Mesodermal cell (in vitro differentiated cells): ENCODE measurements around the gene LRRC45.

Source experiments
- H3K27ac ChIP-seq: 2 replicates; pipeline ENCODE4 v1.7.0; 2013; ENCODE audit warnings: mild to moderate bottlenecking, low read depth, low read length, moderate library complexity; ENCODE audit not compliant: severe bottlenecking
- H3K36me3 ChIP-seq: 2 replicates; pipeline ENCODE4 v1.7.1; 2013; ENCODE audit warnings: mild to moderate bottlenecking, low read length, moderate library complexity; ENCODE audit not compliant: control insufficient read depth, insufficient read depth
- H3K4me1 ChIP-seq: one replicate; pipeline ENCODE4 v1.7.1; 2013; ENCODE audit warnings: mild to moderate bottlenecking, low read length; ENCODE audit not compliant: insufficient read depth, control insufficient read depth, poor library complexity, severe bottlenecking
- H3K4me3 ChIP-seq: 2 replicates; pipeline ENCODE4 v1.7.0; 2013; ENCODE audit warnings: low read length, control low read depth, mild to moderate bottlenecking; ENCODE audit not compliant: insufficient read depth, poor library complexity, severe bottlenecking; ENCODE audit errors: extremely low read depth
- H3K9me3 ChIP-seq: 2 replicates; pipeline ENCODE4 v1.7.1; 2013; ENCODE audit warnings: mild to moderate bottlenecking, low read length, moderate library complexity; ENCODE audit not compliant: control insufficient read depth
- WGBS, 2 experiments: methylation state at CpG; one replicate each; pipeline ENCODE4 v1.1.5; 2013; ENCODE audit warnings: missing lambda C conversion rate in 2 of 2; ENCODE audit not compliant: insufficient coverage in 2 of 2; 5-methylcytosine and 5-hydroxymethylcytosine counted together

LRRC45 gene

DNA sequence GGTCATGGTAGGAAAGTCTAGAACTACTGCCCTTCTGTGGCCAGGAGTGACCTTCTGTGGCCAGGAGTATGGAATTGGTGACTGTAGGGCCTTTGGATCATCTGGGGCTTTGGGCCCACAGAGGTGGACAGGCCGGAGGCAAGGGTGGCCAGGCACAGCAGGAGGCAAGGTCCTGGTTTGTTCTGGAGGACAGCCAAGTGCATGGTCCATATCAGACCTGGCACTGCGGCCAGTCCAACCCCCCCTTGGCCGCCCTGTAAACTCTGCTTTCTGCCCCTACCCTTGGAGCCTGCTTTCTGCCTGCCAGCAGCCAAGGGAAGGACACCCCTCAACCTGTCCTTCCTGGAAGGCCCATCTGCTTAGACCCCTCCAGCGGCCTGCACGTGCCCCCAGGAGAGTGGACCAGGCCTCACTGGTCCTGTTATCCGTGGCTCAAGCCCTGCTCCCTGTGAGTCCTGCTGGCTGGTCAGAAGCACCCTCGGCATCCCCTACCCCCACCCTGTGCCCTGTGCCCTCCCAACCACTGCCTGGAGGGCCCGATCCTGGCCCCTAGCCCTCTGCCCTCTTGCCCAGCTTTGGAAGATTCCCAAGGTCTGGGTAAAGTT lies 16.7 kb downstream of the LRRC45 start:
- 93% methylated on average over 5 to 8 of the region's 8 CpGs for WGBS, 2 experiments
- no peak overlapping the region for H3K4me3 ChIP-seq
- no peak overlapping the region for H3K27ac ChIP-seq
- peaks cover 9% of the 10 kb centered on the region for H3K4me1 ChIP-seq
- peaks cover 7% of the 10 kb centered on the region for H3K36me3 ChIP-seq
- no peaks in the 10 kb centered on the region for H3K9me3 ChIP-seq

DNA sequence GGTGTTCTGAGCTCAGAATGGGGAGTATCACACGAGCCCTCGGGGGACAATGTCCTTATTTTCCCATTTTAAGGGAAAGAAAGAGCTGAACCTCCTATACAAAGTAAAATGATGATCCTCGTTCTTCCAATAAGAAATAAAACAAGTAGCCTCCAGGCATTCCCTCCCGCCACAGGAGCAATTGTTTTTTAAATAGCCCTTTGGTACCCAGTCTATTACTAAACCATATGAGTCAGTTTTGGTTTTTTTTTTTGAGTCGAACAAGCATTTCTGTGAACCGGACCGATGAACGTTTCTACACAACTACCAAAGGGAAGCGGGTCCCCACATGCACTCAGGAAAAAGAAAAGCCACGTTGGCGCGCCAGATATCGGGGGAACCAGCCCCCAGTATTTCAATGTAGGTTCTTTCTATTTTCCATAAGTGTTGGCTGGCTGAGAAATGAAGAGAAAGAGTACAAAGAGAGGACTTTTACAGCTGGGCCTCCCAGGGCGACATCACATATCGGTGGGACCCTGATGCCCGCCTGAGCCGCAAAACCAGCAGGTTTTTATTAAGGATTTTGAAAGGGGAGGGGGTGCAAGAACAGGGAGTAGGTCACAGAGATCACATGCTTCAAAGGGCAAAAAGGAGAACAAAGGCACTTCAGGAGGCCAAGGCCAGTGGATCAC lies 18.2 kb downstream of the LRRC45 start:
- no peak overlapping the region for H3K27ac ChIP-seq
- 81 to 84% methylated on average over 5 to 14 of the region's 17 CpGs for WGBS, 2 experiments
- H3K4me1 ChIP-seq: peaks cover 9% of the 10 kb centered on the region
- H3K9me3 ChIP-seq: no peaks in the 10 kb centered on the region
- H3K4me3 ChIP-seq: no peak overlapping the region
- H3K36me3 ChIP-seq: peaks cover 2% of the 10 kb centered on the region

GRCh38 chr17:82042649-82043048 lies 19.5 kb downstream of the LRRC45 start:
- no peaks in the 10 kb centered on the region for H3K9me3 ChIP-seq
- no peak overlapping the region for H3K4me3 ChIP-seq
- peaks cover 4% of the 10 kb centered on the region for H3K36me3 ChIP-seq
- no peak overlapping the region for H3K27ac ChIP-seq
- H3K4me1 ChIP-seq: peaks cover 3% of the 10 kb centered on the region
- 94 to 95% methylated on average over 9 of the region's 9 CpGs for whole genome bisulfite sequencing, 2 experiments

GRCh38 chr17:82043507-82043906 lies 20.4 kb downstream of the LRRC45 start:
- Histone ChIP-seq H3K4me1 (no peaks in the 10 kb centered on the region), H3K36me3 (peaks cover 12% of the 10 kb centered on the region), H3K27ac (no peak overlapping the region), H3K9me3 (no peaks in the 10 kb centered on the region), H3K4me3 (no peak overlapping the region)
- 77 to 85% methylated on average over 14 to 15 of the region's 16 CpGs for WGBS, 2 experiments

- Histone ChIP-seq H3K4me1 (no peaks in the 10 kb centered on the region), H3K36me3 (peaks cover 31% of the 10 kb centered on the region), H3K4me3 (no peak overlapping the region), H3K9me3 (no peaks in the 10 kb centered on the region), H3K27ac (no peak overlapping the region)
- WGBS, 2 experiments: 88 to 98% methylated on average over 8 to 14 of the region's 14 CpGs
Observed at GRCh38 chr17:82045936-82046484, 22.9 kb downstream of the LRRC45 start.

DNA sequence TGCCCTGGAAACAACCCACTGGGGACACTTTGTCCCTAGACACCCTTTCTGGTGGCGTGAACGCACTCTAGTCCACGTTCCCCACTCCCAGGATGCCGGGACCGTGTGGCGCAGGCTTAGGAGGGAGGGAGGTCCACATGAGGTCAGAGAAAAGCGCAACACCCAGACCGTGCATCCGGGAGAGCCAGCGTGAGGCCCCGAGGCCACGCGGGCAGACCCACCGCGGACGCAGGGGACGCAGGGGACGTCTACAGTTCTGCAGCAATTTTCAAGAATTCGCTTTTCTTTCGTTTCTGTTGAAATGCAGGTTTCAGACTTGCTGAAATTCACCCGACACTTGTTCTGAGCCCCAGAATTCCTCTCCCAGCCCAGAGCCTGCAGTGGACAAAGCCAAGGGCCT lies 23.8 kb downstream of the LRRC45 start:
- Histone ChIP-seq H3K4me1 (no peaks in the 10 kb centered on the region), H3K36me3 (peaks cover 31% of the 10 kb centered on the region), H3K9me3 (no peaks in the 10 kb centered on the region), H3K4me3 (no peak overlapping the region), H3K27ac (no peak overlapping the region)
- WGBS, 2 experiments: 94 to 96% methylated on average over 21 of the region's 21 CpGs

DNA sequence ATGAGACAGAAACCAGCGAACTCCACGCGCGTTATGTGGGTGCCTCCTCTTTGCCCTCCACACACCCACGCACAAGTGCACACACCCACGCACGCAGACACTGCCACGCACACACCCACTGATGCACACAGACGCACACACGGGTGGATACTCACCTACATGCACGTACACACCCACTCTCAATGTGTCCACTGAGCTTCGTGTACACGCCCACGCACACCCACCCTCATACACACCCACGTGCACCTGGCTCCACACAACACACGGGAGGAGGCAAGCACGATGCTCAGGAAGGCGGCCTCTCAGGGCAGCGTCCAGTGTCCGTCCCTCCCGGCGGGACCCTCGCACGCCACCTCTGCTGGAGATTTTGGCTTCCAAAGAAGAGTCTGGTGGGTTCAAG lies 24.3 kb downstream of the LRRC45 start:
- no peaks in the 10 kb centered on the region for H3K4me1 ChIP-seq
- no peak overlapping the region for H3K4me3 ChIP-seq
- H3K27ac ChIP-seq: no peak overlapping the region
- H3K9me3 ChIP-seq: no peaks in the 10 kb centered on the region
- 91 to 98% methylated on average over 18 to 23 of the region's 24 CpGs for WGBS, 2 experiments
- peaks cover 31% of the 10 kb centered on the region for H3K36me3 ChIP-seq

DNA sequence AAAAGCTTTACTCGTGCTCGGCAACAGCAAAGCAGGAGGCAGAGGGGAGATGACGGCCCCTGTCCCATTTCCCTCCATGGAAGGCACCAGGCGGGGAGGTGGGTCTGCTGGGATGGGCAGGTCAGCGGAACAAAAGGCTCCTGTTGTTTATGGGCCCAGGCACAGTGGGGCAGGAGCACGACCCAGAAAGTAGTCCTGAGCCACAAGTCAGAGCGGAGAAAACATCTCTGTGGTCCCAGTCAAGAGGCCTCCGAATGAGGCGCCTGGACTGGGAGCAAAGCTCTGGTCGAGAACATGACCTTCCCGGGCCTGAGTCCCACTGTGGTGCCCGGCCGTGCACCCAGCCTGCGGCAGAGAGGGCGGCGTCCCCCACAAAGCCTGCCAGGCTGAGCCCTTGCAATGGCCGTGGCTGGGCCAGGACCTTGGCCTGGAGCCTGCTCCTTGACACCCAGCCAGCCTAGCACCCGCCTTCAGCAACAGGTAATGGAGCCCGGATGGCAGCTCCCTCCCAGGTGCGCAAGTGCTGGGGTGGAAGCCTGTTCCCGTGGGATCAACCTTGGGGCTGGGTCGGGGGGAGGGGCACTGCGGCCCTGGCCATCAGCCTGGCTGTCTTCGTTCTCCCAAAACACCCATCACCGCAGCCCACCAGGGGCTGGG lies 24.9 kb downstream of the LRRC45 start:
- Histone ChIP-seq H3K4me1 (no peaks in the 10 kb centered on the region), H3K9me3 (no peaks in the 10 kb centered on the region), H3K4me3 (no peak overlapping the region), H3K27ac (no peak overlapping the region), H3K36me3 (peaks cover 32% of the 10 kb centered on the region)
- 91 to 93% methylated on average over 21 to 23 of the region's 25 CpGs for WGBS, 2 experiments

DNA sequence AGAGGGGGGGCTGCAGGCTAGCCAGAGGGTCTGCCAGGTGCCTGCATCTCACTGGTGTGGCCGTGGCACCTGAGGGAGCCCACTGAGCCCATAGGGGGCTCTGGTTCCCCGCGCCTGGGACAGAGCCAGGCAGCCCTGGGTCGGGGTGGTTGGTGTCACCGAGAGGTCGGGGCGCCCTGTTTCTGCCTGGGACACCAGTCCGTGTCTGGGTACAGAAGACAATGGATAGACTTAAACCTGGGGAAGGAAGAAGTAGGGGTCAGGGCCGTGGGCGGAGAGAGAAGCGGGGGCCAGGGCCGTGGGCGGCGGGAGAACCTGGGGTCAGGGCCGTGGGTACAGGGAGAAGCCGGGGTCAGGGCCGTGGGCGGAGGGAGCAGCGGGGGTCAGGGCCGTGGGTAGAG lies 25.5 kb downstream of the LRRC45 start:
- no peaks in the 10 kb centered on the region for H3K4me1 ChIP-seq
- H3K4me3 ChIP-seq: no peak overlapping the region
- WGBS, 2 experiments: 94 to 96% methylated on average over 20 of the region's 20 CpGs
- H3K36me3 ChIP-seq: peaks cover 37% of the 10 kb centered on the region
- no peak overlapping the region for H3K27ac ChIP-seq
- no peaks in the 10 kb centered on the region for H3K9me3 ChIP-seq

- WGBS, 2 experiments: 96 to 98% methylated on average over 3 to 8 of the region's 8 CpGs
- no peak overlapping the region for H3K4me3 ChIP-seq
- no peaks in the 10 kb centered on the region for H3K9me3 ChIP-seq
- peaks cover 42% of the 10 kb centered on the region for H3K36me3 ChIP-seq
- no peaks in the 10 kb centered on the region for H3K4me1 ChIP-seq
- H3K27ac ChIP-seq: no peak overlapping the region
Observed at GRCh38 chr17:82049106-82049505, 26.0 kb downstream of the LRRC45 start.
